ENCODE results near the gene DEPDC4.

Gene DEPDC4

GRCh38 chr12:100213016-100213891, 53.6 kb downstream of the DEPDC4 start:
- no peak for DNase-seq

DNA sequence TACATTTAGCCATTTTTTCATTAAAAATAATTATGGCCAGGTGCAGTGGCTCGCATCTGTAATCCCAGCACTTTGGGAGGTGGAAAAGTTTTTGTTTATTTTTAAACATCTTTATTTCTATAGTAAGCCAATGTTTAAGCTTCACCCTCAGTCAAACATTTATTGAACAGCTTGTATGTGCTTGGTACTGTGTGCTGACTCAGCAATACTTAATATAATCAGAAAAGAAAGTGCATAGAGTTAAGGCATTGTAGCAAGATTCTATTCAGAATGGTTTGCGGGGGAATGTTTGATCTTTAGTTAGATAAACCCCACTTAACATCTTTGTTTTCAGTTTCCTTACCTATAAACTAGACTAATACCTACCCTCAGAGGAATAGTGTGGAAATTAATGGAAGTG, 55.2 kb downstream of the DEPDC4 start:
- no peak for DNase-seq

GRCh38 chr12:100208834-100209233, 58.0 kb downstream of the DEPDC4 start:
- DNase-seq, result no peak

DNA sequence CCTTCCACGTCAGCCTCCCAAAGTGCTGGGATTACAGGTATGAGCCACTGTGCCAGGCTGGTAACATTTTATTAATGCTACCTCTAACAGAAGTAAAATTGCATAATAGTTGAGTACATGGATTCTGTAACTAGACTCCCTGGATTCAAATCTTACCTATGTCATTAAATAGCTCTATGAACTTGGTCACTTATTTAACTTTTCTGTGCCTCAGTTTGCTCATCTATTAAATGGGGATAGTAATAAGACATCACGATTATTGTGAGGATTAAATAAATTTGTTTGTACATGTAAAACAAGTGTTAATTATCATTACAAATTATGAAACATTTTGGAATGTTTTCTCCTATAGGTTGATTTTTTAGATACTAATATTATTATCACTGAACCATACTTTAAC, 59.6 kb downstream of the DEPDC4 start:
- DNase-seq, result no peak

DNA sequence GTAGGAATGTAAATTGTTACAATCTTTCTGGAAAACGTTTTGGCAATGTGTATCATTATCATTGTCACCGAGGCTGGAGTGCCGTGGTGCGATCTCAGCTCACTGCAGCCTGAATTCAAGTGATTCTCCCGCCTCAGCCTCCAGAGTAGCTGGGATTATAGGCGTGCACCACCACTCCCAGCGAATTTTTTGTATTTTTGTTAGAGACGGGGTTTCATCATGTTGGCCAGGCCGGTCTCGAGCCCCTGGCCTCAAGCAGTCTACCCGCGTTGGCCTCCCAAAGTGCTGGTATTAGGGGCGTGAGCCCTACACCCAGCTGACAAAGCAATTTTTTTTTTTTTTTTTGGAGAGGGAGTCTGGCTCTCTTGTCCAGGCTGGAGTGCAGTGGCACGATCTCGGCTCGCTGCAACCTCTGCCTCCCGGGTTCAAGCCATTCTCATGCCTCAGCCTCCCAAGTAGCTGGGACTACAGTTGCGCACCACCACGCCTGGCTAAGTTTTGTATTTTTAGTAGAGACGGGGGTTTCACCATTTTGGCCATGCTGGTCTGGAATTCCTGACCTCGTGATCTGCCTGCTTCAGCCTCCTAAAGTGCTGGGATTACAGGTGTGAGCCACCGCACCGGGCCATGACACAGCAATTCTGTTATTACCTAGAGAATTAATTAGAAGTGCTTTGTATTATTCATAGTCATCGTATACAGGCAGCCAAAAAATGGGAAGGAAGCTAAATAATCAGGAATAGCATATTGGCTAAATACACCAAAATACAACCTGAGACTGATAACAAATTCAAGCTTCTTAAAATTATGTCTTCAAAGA, 65.1 kb downstream of the DEPDC4 start:
- no peak for DNase-seq

DNA sequence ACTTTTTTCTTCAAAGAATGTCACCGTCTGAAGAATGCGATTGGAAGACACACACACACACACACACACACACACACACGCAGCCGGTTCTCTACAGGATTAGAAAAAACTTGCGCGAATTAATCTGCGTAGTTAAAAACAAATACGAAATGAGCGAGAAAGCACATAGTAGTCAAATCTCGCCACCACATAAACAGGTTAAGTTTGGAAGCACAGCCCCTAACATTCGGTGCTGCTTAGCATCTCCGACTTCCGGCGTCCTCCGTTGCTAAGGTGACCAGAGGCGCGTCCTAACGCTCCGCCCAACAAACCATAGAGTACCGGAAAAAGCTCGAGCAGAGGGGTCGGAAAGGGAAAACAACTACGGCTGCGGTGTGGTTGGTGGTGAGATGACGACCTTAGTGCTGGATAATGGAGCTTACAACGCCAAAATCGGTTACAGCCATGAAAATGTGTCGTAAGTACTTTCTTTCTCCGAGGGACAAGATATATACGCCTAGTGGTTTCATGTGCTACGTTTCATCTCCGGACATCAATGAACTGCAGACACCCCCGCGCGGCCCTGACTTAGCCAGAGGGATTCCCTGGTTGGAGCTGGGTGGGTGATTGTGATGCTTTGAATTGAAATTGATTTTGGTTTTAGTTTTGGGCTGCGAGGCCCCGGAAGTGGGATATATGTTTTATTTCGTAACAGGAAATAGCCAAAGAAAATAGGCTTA, 66.3 kb downstream of the DEPDC4 start, which contains the start of gene ACTR6:
ACTR6 (plus strand) TSS at position 353 of the 719 bp plus-strand sequence; CDS start at position 390, 37 bp downstream.
- peak; percentile 88 to 94 for DNase-seq

GRCh38 chr12:100199347-100200149, 67.3 kb downstream of the DEPDC4 start:
- DNase-seq, result peak; percentile 60 to 69

- no peak for DNase-seq
Observed at GRCh38 chr12:100199023-100199346, 67.9 kb downstream of the DEPDC4 start.

- no peak for DNase-seq
Observed at GRCh38 chr12:100197486-100197885, 69.4 kb downstream of the DEPDC4 start.

- no peak for DNase-seq
Observed at GRCh38 chr12:100193085-100193484, 73.8 kb downstream of the DEPDC4 start.
